Gastrocnemius medialis (tissue), 4 donors: ENCODE measurements around the gene NDUFB10.

Experiments
- POLR2A ChIP-seq, 2 donors: fragments of 450-650 bp; IDR thresholded peaks; one replicate each; pipeline ENCODE4 v1.6.1; 2017; ENCODE audit warnings: antibody characterized with exemption in 2 of 2, mild to moderate bottlenecking in 2 of 2, moderate library complexity in 2 of 2
- TF ChIP-seq, protein P1 (sequence below), 5 experiments: fragments of 450-650 bp in 3 of 5; fragments of 200-600 bp in 2 of 5; sonication (generic) in 2 of 5; IDR thresholded peaks in 4 of 5; conservative IDR thresholded peaks in 1 of 5; 1 replicate in 4 of 5; 2 replicates in 1 of 5; pipeline ENCODE4 v1.5.1; 2016 to 2019; ENCODE audit warnings: antibody characterized with exemption in 5 of 5, mild to moderate bottlenecking in 3 of 5, moderate library complexity in 3 of 5

DNA sequence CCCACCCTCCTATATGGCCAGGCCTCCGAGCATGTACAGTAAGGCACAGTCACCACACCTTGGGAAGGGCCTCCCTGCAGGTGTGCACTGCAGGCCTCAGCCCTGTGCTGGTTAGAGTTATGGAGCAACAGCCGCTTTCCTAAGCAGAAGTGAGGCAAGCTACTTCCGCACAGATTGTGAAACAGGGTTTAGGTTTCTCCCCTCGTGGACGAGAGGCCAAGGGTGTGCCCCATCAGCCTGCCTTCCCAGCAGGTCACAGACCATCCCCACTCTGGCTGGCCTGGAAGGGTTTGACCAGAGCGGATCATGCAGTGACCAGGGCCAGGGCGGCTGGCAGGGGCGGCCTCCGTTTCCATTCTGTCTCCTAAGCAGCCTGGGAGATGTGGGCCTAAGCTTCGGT, 21.0 kb upstream of the NDUFB10 start:
- TF ChIP-seq POLR2A (IDR thresholded peaks at IDR 0.05), result peak in 1 of 2 donors; percentile 20
- TF ChIP-seq, protein P1, sequence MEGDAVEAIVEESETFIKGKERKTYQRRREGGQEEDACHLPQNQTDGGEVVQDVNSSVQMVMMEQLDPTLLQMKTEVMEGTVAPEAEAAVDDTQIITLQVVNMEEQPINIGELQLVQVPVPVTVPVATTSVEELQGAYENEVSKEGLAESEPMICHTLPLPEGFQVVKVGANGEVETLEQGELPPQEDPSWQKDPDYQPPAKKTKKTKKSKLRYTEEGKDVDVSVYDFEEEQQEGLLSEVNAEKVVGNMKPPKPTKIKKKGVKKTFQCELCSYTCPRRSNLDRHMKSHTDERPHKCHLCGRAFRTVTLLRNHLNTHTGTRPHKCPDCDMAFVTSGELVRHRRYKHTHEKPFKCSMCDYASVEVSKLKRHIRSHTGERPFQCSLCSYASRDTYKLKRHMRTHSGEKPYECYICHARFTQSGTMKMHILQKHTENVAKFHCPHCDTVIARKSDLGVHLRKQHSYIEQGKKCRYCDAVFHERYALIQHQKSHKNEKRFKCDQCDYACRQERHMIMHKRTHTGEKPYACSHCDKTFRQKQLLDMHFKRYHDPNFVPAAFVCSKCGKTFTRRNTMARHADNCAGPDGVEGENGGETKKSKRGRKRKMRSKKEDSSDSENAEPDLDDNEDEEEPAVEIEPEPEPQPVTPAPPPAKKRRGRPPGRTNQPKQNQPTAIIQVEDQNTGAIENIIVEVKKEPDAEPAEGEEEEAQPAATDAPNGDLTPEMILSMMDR (IDR thresholded peaks at IDR 0.05 in 4 of 5, conservative IDR thresholded peaks at IDR 0.05 in 1 of 5), result no peak
